Bone marrow (tissue), 2 donors: ENCODE data around the gene MUSK.
"Not testable (repeated sequence)": the region's sequence is repeated elsewhere in the genome, so short reads cannot be mapped to it uniquely, and the experiment has no call there.

Experiments used
- DNase-seq, 2 donors: peaks; one replicate each; lab custom pipeline; 2025; lab: John Stamatoyannopoulos, UW

Gene MUSK

GRCh38 chr9:110695846-110696245, 27.3 kb downstream of the MUSK start:
- not testable (repeated sequence) for DNase-seq

GRCh38 chr9:110700953-110701352, 32.4 kb downstream of the MUSK start:
- DNase-seq = no peak

GRCh38 chr9:110703669-110704068, 35.1 kb downstream of the MUSK start:
- DNase-seq = no peak

- no peak for DNase-seq
These were observed 38.8 kb downstream of the MUSK start for GRCh38 chr9:110707419-110707818.

GRCh38 chr9:110710420-110710819, 41.8 kb downstream of the MUSK start:
- no peak for DNase-seq

GRCh38 chr9:110712955-110713354, 44.4 kb downstream of the MUSK start:
- no peak for DNase-seq

GRCh38 chr9:110714314-110714713, 45.7 kb downstream of the MUSK start:
- no peak for DNase-seq

- DNase-seq = no peak
These were observed 59.5 kb downstream of the MUSK start for GRCh38 chr9:110728058-110728457.

- DNase-seq = no peak
These were observed 61.0 kb downstream of the MUSK start for GRCh38 chr9:110729641-110730040.

- DNase-seq = no peak
These were observed 62.9 kb downstream of the MUSK start for GRCh38 chr9:110731437-110732028.

GRCh38 chr9:110738982-110739381, 70.4 kb downstream of the MUSK start:
- no peak for DNase-seq

- DNase-seq = no peak
These were observed 74.3 kb downstream of the MUSK start for GRCh38 chr9:110742741-110743371.

GRCh38 chr9:110744715-110745384, 76.3 kb downstream of the MUSK start:
- DNase-seq = no peak

GRCh38 chr9:110745676-110746075, 77.1 kb downstream of the MUSK start:
- DNase-seq = no peak

- DNase-seq = no peak
These were observed 77.8 kb downstream of the MUSK start for GRCh38 chr9:110746211-110746930.

- DNase-seq = no peak
These were observed 79.8 kb downstream of the MUSK start for GRCh38 chr9:110748251-110748893.

GRCh38 chr9:110750272-110750671, 81.7 kb downstream of the MUSK start:
- DNase-seq = no peak

- no peak for DNase-seq
These were observed 83.4 kb downstream of the MUSK start for GRCh38 chr9:110751971-110752370.

- peak; percentile 6 to 22 for DNase-seq
These were observed 84.2 kb downstream of the MUSK start for GRCh38 chr9:110752766-110753165.

- no peak for DNase-seq
These were observed 85.2 kb downstream of the MUSK start for GRCh38 chr9:110753731-110754231.

- no peak for DNase-seq
These were observed 86.6 kb downstream of the MUSK start for GRCh38 chr9:110755179-110755578.

GRCh38 chr9:110758201-110758600, 89.6 kb downstream of the MUSK start:
- DNase-seq = no peak
